RWPE1 (cell line): ENCODE measurements around the gene FAM151B.
A peak's percentile ranks its signal among the peaks of the same experiment; 100 is the strongest.

Experiments
- CTCF ChIA-PET: fragments of 350-600 bp; sonication (Branson Sonifier 250); formaldehyde crosslinking; extraction: SDS; loops from one replicate; lab custom pipeline; 2021; lab: Yijun Ruan, JAX
- POLR2A ChIA-PET: fragments of 400-600 bp; formaldehyde crosslinking; extraction: SDS; loops from one replicate; lab custom pipeline; 2020; ENCODE audit warnings: antibody characterized with exemption; ENCODE audit not compliant: low non-redundant PET; lab: Yijun Ruan, JAX
- DNase-seq: peaks from one replicate; pipeline ENCODE4 v3.0.0; 2012; ENCODE audit warnings: low spot score
- H3K27ac ChIP-seq: fragments of 450-650 bp; 2 replicates; pipeline ENCODE4 v1.5.1; 2017
- CTCF ChIP-seq: fragments of 450-650 bp; conservative IDR thresholded peaks from 2 replicates; pipeline ENCODE4 v1.5.1; 2017; ENCODE audit warnings: low read depth, mild to moderate bottlenecking

The FAM151B gene

GRCh38 chr5:80565330-80565729, 77.4 kb downstream of the FAM151B start:
- H3K27ac ChIP-seq = no peak overlapping the region
- TF ChIP-seq CTCF = no peak
- no peak for DNase-seq
- ChIA-PET CTCF (no interaction called here), POLR2A (no interaction called here)

- H3K27ac ChIP-seq = no peak overlapping the region
- POLR2A ChIA-PET = no interaction called here
- no peak for DNase-seq
- TF ChIP-seq CTCF = no peak
- CTCF ChIA-PET = interaction anchor here (0.6 kb wide), 1 partner anchor 112 kb away, joined by 3 read pairs; no protein-coding TSS in a partner anchor
These were observed 78.9 kb downstream of the FAM151B start for GRCh38 chr5:80566711-80567259.

- H3K27ac ChIP-seq = no peak overlapping the region
- ChIA-PET POLR2A (no interaction called here), CTCF (interaction anchor here (0.6 kb wide), 1 partner anchor 903 kb away, joined by 3 read pairs; no protein-coding TSS in a partner anchor)
- TF ChIP-seq CTCF = no peak
- DNase-seq = no peak
These were observed 80.4 kb downstream of the FAM151B start for GRCh38 chr5:80568251-80568650.

- no peak overlapping the region for H3K27ac ChIP-seq
- POLR2A ChIA-PET = no interaction called here
- no peak for TF ChIP-seq CTCF
- CTCF ChIA-PET = no interaction called here
- DNase-seq = no peak
These were observed 81.4 kb downstream of the FAM151B start for GRCh38 chr5:80569086-80569960.

GRCh38 chr5:80569961-80570786, 82.3 kb downstream of the FAM151B start, which contains the start of gene ANKRD34B:
Gene ANKRD34B (minus strand): TSS chr5:80570280. CDS start chr5:80560019, 10,261 bp downstream.
- CTCF ChIA-PET = no interaction called here
- DNase-seq = peak; percentile 56
- H3K27ac ChIP-seq = no peak within 1 kb of the TSS
- POLR2A ChIA-PET = no interaction called here
- TF ChIP-seq CTCF = no peak

- ChIA-PET CTCF (interaction anchor here (0.6 kb wide), 1 partner anchor 57 kb away, joined by 4 read pairs; no protein-coding TSS in a partner anchor), POLR2A (no interaction called here)
- H3K27ac ChIP-seq = no peak overlapping the region
- DNase-seq = no peak
- TF ChIP-seq CTCF = no peak
These were observed 85.2 kb downstream of the FAM151B start for GRCh38 chr5:80573062-80573461.
